Ascending aorta (tissue), 2 donors: ENCODE results near the gene CKLF. TPM values are rescaled to one million over a fixed set of nuclear protein-coding genes. Genes with fewer than 3 reads are reported as not detected.

Experiments used
- DNase-seq, 2 donors: peaks; one replicate each; pipeline ENCODE4 v3.0.0-alpha.2; 2019; ENCODE audit warnings: low spot score in 2 of 2
- H3K27ac ChIP-seq, 2 donors: fragments of 200-600 bp; sonication (generic); one replicate each; pipeline ENCODE4 v1.5.1; 2016 to 2017; ENCODE audit warnings: mild to moderate bottlenecking in 1 of 2
- H3K27me3 ChIP-seq: fragments of 200-600 bp; sonication (generic); one replicate; pipeline ENCODE4 v1.5.1; 2017
- H3K36me3 ChIP-seq, 2 donors: fragments of 200-600 bp; sonication (generic); one replicate each; pipeline ENCODE4 v1.5.1; 2016
- H3K4me1 ChIP-seq, 2 donors: fragments of 200-600 bp; sonication (generic); one replicate each; pipeline ENCODE4 v1.5.1; 2016 to 2017; ENCODE audit warnings: mild to moderate bottlenecking in 1 of 2
- H3K4me3 ChIP-seq, 2 donors: fragments of 200-600 bp; sonication (generic); one replicate each; pipeline ENCODE4 v1.5.1; 2016 to 2017; ENCODE audit warnings: mild to moderate bottlenecking in 1 of 2
- H3K9me3 ChIP-seq, 2 donors: fragments of 200-600 bp; sonication (generic); one replicate each; pipeline ENCODE4 v1.5.1; 2016
- intact Hi-C: fragments of 100-400 bp; cut with DNase I; formaldehyde crosslinking; loops from one replicate; pipeline ENCODE4 v1.15.1; 2023
- total RNA-seq: library from RNA; depleted of rRNA; stranded (reverse); fragments of >200 nt; gene quantifications from one replicate; pipeline ENCODE4 v1.1.0, GENCODE V29; 2016
- TF ChIP-seq, protein P1 (sequence below), 3 experiments: fragments of 200-600 bp in 2 of 3; fragments of 450-650 bp in 1 of 3; sonication (generic) in 2 of 3; IDR thresholded peaks; one replicate each; pipeline ENCODE4 v1.5.1; 2016 to 2019; ENCODE audit warnings: antibody characterized with exemption in 3 of 3, mild to moderate bottlenecking in 1 of 3, moderate library complexity in 1 of 3

Gene CKLF
- total RNA-seq, 1 donor from 2014 or later = not detected

DNA sequence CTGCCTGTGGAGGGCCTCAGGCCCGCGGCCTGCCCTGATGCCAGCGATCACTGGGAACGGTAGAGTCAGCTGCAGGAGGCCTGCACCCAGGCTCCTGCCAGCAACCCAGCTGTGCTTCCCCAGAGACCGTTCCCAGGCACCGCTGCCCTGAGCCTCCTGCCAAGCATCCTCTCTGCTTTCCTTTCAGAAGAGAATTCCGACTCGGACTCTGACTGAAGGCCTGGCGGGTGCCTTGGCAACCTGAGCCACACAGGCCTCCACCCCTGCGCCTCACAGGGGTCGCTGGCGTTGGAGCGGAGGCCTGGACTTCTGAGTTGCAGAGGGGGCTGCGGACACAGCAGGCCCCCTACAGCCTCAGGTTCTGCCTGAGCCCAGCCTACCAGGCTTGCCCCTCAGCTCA, 60.0 kb downstream of the CKLF start:
- H3K36me3 ChIP-seq = peaks cover 30 to 52% of the 10 kb centered on the region in 2 donors
- TF ChIP-seq, protein P1, sequence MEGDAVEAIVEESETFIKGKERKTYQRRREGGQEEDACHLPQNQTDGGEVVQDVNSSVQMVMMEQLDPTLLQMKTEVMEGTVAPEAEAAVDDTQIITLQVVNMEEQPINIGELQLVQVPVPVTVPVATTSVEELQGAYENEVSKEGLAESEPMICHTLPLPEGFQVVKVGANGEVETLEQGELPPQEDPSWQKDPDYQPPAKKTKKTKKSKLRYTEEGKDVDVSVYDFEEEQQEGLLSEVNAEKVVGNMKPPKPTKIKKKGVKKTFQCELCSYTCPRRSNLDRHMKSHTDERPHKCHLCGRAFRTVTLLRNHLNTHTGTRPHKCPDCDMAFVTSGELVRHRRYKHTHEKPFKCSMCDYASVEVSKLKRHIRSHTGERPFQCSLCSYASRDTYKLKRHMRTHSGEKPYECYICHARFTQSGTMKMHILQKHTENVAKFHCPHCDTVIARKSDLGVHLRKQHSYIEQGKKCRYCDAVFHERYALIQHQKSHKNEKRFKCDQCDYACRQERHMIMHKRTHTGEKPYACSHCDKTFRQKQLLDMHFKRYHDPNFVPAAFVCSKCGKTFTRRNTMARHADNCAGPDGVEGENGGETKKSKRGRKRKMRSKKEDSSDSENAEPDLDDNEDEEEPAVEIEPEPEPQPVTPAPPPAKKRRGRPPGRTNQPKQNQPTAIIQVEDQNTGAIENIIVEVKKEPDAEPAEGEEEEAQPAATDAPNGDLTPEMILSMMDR (IDR thresholded peaks at IDR 0.05) = no peak
- intact Hi-C loops = no loop called here

DNA sequence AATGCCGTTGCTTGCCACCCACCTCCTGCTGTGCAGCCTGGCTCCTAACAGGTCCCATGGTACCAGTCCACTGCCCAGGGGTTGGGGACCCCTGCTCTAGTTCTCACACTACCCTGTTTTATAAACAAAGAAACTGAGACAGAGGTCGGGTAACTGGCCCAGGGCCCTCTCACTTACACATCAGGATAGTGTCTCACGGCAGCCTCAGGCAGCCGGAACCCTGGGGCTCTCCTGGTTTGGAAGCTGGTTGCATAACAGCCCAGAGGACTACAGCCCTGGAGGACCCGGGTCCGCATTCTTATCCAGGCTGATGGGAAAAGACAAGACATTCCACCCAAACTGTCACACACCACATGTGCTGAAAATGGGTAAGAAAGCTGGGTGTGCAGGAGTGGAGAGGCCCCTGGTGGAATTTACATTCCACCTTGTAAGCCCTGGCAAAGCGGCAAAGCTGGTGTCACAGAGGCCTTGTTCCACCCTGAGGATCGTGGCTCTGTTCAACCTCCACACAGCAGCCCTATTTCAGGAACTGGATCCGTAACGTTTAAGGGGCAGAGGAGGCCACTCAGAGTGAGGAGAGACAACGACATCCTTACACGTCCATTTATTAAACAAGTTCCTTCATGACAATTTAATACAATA, 61.9 kb downstream of the CKLF start:
- no peaks in the 10 kb centered on the region for H3K27me3 ChIP-seq
- peaks cover 0 to 11% of the 10 kb centered on the region in 2 donors for H3K4me1 ChIP-seq
- no peak overlapping the region for H3K4me3 ChIP-seq
- no peak overlapping the region for H3K27ac ChIP-seq
- intact Hi-C loops = no loop called here
- no peaks in the 10 kb centered on the region for H3K9me3 ChIP-seq
- TF ChIP-seq, protein P1 (IDR thresholded peaks at IDR 0.05) = no peak
- no peak for DNase-seq
- H3K36me3 ChIP-seq = peaks cover 30 to 48% of the 10 kb centered on the region in 2 donors

More for the DNA sequence above, 60.0 kb downstream of the CKLF start:
- H3K4me3 ChIP-seq = no peak overlapping the region
- H3K4me1 ChIP-seq = peaks cover 0 to 5% of the 10 kb centered on the region in 2 donors
- no peaks in the 10 kb centered on the region for H3K27me3 ChIP-seq
- H3K27ac ChIP-seq = no peak overlapping the region
- no peak for DNase-seq
- no peaks in the 10 kb centered on the region for H3K9me3 ChIP-seq

Other genes with a start within 250 kb of the CKLF start
- 119 TPM for gene CDH5, start 185.9 kb upstream of the CKLF start, total RNA-seq
- not detected for gene BEAN1, start 125.3 kb upstream of the CKLF start, total RNA-seq
- 21.5 TPM for gene TK2, start 2.5 kb upstream of the CKLF start, total RNA-seq
- gene CMTM1, start 13.9 kb downstream of the CKLF start, total RNA-seq = not detected
- gene CMTM2, start 26.9 kb downstream of the CKLF start, total RNA-seq = not detected
- 42.6 TPM for gene CMTM3, start 52.1 kb downstream of the CKLF start, total RNA-seq
- gene CMTM4, start 144.2 kb downstream of the CKLF start, total RNA-seq = 20.1 TPM
- gene DYNC1LI2, start 199.0 kb downstream of the CKLF start, total RNA-seq = 99.7 TPM
- gene TERB1, start 249.0 kb downstream of the CKLF start, total RNA-seq = not detected